PC-3 (cell line): Measurements from ENCODE around the gene NME4. TPM values are rescaled to one million over a fixed set of nuclear protein-coding genes. Genes with fewer than 3 reads are reported as not detected.
A peak's percentile ranks its signal among the peaks of the same experiment; 100 is the strongest.

Experiments used
- ATAC-seq: fragments of 200-7000 bp; cut with Tn5 transposase; 2 replicates; pipeline ENCODE4 v1.9.1; 2020; ENCODE audit warnings: mild to moderate bottlenecking, moderate library complexity
- BruUV-seq: library from RNA; stranded (reverse); fragments of 400-500 nt; replicated peaks from 2 replicates; lab custom pipeline; 2021; lab: Mats Ljungman, UMichigan
- CTCF ChIA-PET: fragments of 300-600 bp; sonication (Branson Sonifier 250); formaldehyde crosslinking; loops from one replicate; lab custom pipeline; 2022; ENCODE audit warnings: antibody characterized with exemption; lab: Charles Lee
- POLR2A ChIA-PET: fragments of 300-600 bp; sonication (Branson Sonifier 250); formaldehyde crosslinking; loops from one replicate; lab custom pipeline; 2022; ENCODE audit warnings: antibody characterized with exemption; ENCODE audit not compliant: unreplicated experiment; lab: Charles Lee
- DNase-seq: peaks from one replicate; pipeline ENCODE4 v3.0.0-alpha.2; 2015
- H2AFZ ChIP-seq: fragments of 300-600 bp; sonication (generic); 2 replicates; pipeline ENCODE4 v1.6.0; 2016; ENCODE audit warnings: antibody characterized with exemption, low read length
- H3F3A ChIP-seq: fragments of 300-600 bp; sonication (generic); one replicate; pipeline ENCODE4 v1.6.0; 2017; ENCODE audit warnings: antibody characterized with exemption, low read length, control low read depth, mild to moderate bottlenecking; ENCODE audit not compliant: unreplicated experiment
- H3K27ac ChIP-seq: fragments of 300-600 bp; sonication (generic); 2 replicates; pipeline ENCODE4 v1.5.1; 2016; ENCODE audit warnings: mild to moderate bottlenecking, low read length
- H3K27me3 ChIP-seq: fragments of 300-600 bp; sonication (generic); 2 replicates; pipeline ENCODE4 v1.6.1; 2016; ENCODE audit warnings: low read length, mixed read lengths
- H3K36me3 ChIP-seq: fragments of 300-600 bp; sonication (generic); 2 replicates; pipeline ENCODE4 v1.6.1; 2016; ENCODE audit warnings: low read depth, mixed run types, low read length, mixed read lengths
- H3K4me1 ChIP-seq: fragments of 300-600 bp; sonication (generic); 2 replicates; pipeline ENCODE4 v1.5.1; 2016; ENCODE audit warnings: low read length; ENCODE audit not compliant: insufficient read depth
- H3K4me2 ChIP-seq: fragments of 300-600 bp; sonication (generic); 2 replicates; pipeline ENCODE4 v1.6.0; 2016; ENCODE audit warnings: low read length
- H3K4me3 ChIP-seq: fragments of 300-600 bp; sonication (generic); 2 replicates; pipeline ENCODE4 v1.5.1; 2016; ENCODE audit warnings: mild to moderate bottlenecking, low read length, mixed read lengths
- H3K79me2 ChIP-seq: fragments of 300-600 bp; sonication (generic); 2 replicates; pipeline ENCODE4 v1.6.1; 2017; ENCODE audit warnings: low read length, mixed read lengths
- H3K9ac ChIP-seq: fragments of 300-600 bp; sonication (generic); 2 replicates; pipeline ENCODE4 v1.6.0; 2016; ENCODE audit warnings: mild to moderate bottlenecking, low read length
- H3K9me2 ChIP-seq: fragments of 300-600 bp; sonication (generic); replicated peaks from 2 replicates; pipeline ENCODE4 v1.6.1; 2016; ENCODE audit warnings: mixed run types, low read length, mixed read lengths
- H3K9me3 ChIP-seq: fragments of 300-600 bp; sonication (generic); 2 replicates; pipeline ENCODE4 v1.6.1; 2016; ENCODE audit warnings: low read length, mixed read lengths
- H4K20me1 ChIP-seq: fragments of 300-600 bp; sonication (generic); 2 replicates; pipeline ENCODE4 v1.6.1; 2016; ENCODE audit warnings: low read length, mixed read lengths
- EZH2 ChIP-seq: fragments of 300-600 bp; sonication (generic); IDR thresholded peaks from one replicate; pipeline ENCODE4 v1.6.1; 2017; ENCODE audit warnings: antibody characterized with exemption, mild to moderate bottlenecking, low read length; ENCODE audit not compliant: unreplicated experiment
- EZH2phosphoT487 ChIP-seq: fragments of 300-600 bp; sonication (generic); IDR thresholded peaks from 2 replicates; pipeline ENCODE4 v1.6.1; 2018; ENCODE audit warnings: mild to moderate bottlenecking, antibody characterized with exemption, low read length, borderline replicate concordance
- intact Hi-C: fragments of 100-400 bp; cut with micrococcal nuclease; formaldehyde crosslinking; loops from 2 replicates; pipeline ENCODE4 v1.9.0; 2023
- total RNA-seq: library from RNA; depleted of rRNA; stranded (reverse); fragments of >200 nt; gene quantifications from 2 replicates; pipeline ENCODE4 v1.2.3, GENCODE V29; 2014
- TF ChIP-seq, protein P1 (sequence below): fragments of 300-600 bp; sonication (generic); conservative IDR thresholded peaks from 2 replicates; pipeline ENCODE4 v1.5.1; 2017; ENCODE audit warnings: antibody characterized with exemption, low read depth, mild to moderate bottlenecking, low read length

NME4 gene
- total RNA-seq, 1 experiment from 2014 or later, result 182 TPM

DNA sequence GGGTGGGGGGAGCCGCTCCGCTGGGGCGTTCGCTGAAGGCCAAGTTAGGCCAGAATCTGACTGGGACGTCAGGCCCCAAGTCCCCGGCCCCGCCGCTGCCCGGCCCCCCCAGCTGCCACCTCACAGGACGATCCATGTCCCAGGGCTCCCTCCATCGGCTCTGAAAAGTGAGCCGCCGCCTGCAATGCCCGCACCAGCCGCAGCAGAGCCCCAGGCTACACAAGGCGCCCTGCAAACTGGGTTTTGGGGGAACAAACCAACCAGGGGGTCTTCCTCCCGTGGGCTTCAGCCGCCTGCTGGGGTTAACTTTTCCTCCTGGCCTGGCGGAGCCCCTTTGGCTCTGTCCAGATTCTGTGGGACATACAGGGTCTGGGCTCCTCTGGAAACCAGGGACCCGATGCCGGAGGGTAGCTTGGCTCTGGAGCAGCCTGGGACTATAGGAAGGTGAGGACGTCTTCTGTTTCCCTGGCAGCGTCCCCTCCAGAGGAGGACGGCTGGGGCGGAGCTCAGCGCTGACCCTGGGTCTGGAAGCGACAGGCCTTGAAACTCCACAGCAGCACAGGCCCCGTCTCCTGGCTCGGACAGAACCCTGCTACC lies 835 bp downstream of the NME4 start:
- Histone ChIP-seq H3K79me2 (peaks cover 11% of the 10 kb centered on the region), H3K27ac (no peak overlapping the region), H3K9ac (no peak overlapping the region), H4K20me1 (no peaks in the 10 kb centered on the region), H3F3A (no peaks in the 10 kb centered on the region), H2AFZ (no peak overlapping the region), H3K4me3 (no peak overlapping the region), H3K27me3 (no peaks in the 10 kb centered on the region), H3K9me3 (no peaks in the 10 kb centered on the region), H3K4me2 (peak overlapping the region; percentile 64), H3K36me3 (no peaks in the 10 kb centered on the region), H3K4me1 (peaks cover 6% of the 10 kb centered on the region), H3K9me2 (no peaks in the 10 kb centered on the region)
- TF ChIP-seq EZH2, result no peak
- TF ChIP-seq, protein P1, sequence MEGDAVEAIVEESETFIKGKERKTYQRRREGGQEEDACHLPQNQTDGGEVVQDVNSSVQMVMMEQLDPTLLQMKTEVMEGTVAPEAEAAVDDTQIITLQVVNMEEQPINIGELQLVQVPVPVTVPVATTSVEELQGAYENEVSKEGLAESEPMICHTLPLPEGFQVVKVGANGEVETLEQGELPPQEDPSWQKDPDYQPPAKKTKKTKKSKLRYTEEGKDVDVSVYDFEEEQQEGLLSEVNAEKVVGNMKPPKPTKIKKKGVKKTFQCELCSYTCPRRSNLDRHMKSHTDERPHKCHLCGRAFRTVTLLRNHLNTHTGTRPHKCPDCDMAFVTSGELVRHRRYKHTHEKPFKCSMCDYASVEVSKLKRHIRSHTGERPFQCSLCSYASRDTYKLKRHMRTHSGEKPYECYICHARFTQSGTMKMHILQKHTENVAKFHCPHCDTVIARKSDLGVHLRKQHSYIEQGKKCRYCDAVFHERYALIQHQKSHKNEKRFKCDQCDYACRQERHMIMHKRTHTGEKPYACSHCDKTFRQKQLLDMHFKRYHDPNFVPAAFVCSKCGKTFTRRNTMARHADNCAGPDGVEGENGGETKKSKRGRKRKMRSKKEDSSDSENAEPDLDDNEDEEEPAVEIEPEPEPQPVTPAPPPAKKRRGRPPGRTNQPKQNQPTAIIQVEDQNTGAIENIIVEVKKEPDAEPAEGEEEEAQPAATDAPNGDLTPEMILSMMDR, result peak; percentile 29; the same call in 1 of the 2 replicates
- DNase-seq (peak; percentile 57), ATAC-seq (peak; percentile 35)
- ChIA-PET POLR2A (no interaction called here), CTCF (interaction anchor here (0.5 kb wide), 1 partner anchor 174 kb away, joined by 3 read pairs; no protein-coding TSS in a partner anchor)
- intact Hi-C loops, result no loop called here
- no TSS peak for BruUV-seq

DNA sequence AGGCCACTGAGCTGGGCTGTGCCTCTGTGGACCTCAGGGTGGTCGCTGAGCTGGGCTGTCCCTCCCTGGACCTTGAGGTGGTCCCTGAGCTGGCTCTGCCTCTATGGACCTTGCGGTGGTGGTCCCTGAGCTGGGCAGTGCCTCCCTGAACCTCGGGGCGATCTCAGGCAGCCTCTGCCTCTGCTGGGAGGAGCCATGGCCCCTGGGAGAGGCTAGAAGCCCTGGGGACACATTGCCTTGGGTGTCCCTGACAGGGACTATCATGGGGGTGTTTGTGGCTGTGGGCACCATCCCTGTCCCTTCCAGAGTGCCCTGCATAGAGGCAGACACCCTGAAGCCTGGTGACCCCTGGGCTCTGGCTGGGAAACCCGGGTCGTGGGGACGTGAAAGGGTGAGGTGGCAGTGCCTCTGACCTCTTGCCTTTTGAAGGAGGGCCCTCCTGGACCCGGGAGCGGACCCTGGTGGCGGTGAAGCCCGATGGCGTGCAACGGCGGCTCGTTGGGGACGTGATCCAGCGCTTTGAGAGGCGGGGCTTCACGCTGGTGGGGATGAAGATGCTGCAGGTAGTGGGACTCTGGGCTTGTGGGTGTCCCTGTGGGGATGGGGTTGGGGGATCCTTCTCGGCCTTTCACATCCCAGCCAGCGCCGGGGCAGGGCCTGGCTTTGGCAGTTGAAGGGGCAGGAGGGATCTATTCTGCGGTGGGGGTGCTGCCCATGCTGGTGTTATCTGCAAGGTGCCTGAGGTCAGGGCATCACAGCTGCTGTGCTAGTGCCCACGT lies 1.8 kb downstream of the NME4 start:
- H3K36me3 ChIP-seq, result no peaks in the 10 kb centered on the region
- intact Hi-C loops, result no loop called here
- POLR2A ChIA-PET, result no interaction called here
- no TSS peak for BruUV-seq
- no peak overlapping the region for H3K4me2 ChIP-seq
- ATAC-seq (no peak), DNase-seq (no peak)
- H3K9ac ChIP-seq, result no peak overlapping the region
- CTCF ChIA-PET, result no interaction called here
- TF ChIP-seq EZH2, result no peak
- no peaks in the 10 kb centered on the region for H4K20me1 ChIP-seq
- H3K4me1 ChIP-seq, result peaks cover 6% of the 10 kb centered on the region
- no peak overlapping the region for H3K4me3 ChIP-seq
- H3K79me2 ChIP-seq, result peaks cover 14% of the 10 kb centered on the region
- H3K27me3 ChIP-seq, result no peaks in the 10 kb centered on the region
- no peaks in the 10 kb centered on the region for H3K9me2 ChIP-seq
- H2AFZ ChIP-seq, result no peak overlapping the region
- H3F3A ChIP-seq, result no peaks in the 10 kb centered on the region
- H3K27ac ChIP-seq, result no peak overlapping the region
- no peaks in the 10 kb centered on the region for H3K9me3 ChIP-seq

GRCh38 chr16:399340-400019 lies 2.5 kb downstream of the NME4 start:
- Histone ChIP-seq H3K4me3 (no peak overlapping the region), H3K9me2 (no peaks in the 10 kb centered on the region), H3K9ac (no peak overlapping the region), H3K4me1 (peaks cover 6% of the 10 kb centered on the region), H3K79me2 (peaks cover 14% of the 10 kb centered on the region), H3K4me2 (no peak overlapping the region), H3F3A (no peaks in the 10 kb centered on the region), H3K9me3 (no peaks in the 10 kb centered on the region), H2AFZ (no peak overlapping the region), H3K27ac (no peak overlapping the region), H3K27me3 (no peaks in the 10 kb centered on the region), H3K36me3 (no peaks in the 10 kb centered on the region), H4K20me1 (no peaks in the 10 kb centered on the region)
- no peak for TF ChIP-seq EZH2
- TF ChIP-seq, protein P1, result no peak
- no peak for TF ChIP-seq EZH2phosphoT487
- intact Hi-C loops, result no loop called here
- ChIA-PET CTCF (no interaction called here), POLR2A (no interaction called here)
- DNase-seq (no peak), ATAC-seq (no peak)
- no TSS peak for BruUV-seq
